Neuronal stem cell (in vitro differentiated cells): Measurements from ENCODE around the gene OTUD5.

Source experiments
- DNase-seq: peaks from one replicate; pipeline ENCODE4 v3.0.0-alpha.2; 2013; ENCODE audit warnings: low spot score
- H2AFZ ChIP-seq: one replicate; pipeline ENCODE4 v1.6.1; 2013; ENCODE audit warnings: mild to moderate bottlenecking, low read length, inconsistent platforms
- H2AK5ac ChIP-seq: 2 replicates; pipeline ENCODE4 v1.6.1; 2013; ENCODE audit warnings: low read depth, mild to moderate bottlenecking, inconsistent platforms, low read length, moderate library complexity, mixed read lengths
- H2BK120ac ChIP-seq: 2 replicates; pipeline ENCODE4 v1.6.1; 2013; ENCODE audit warnings: low read depth, mild to moderate bottlenecking, inconsistent platforms, low read length, moderate library complexity, mixed read lengths
- H2BK12ac ChIP-seq: one replicate; pipeline ENCODE4 v1.6.1; 2013; ENCODE audit warnings: low read length, inconsistent platforms
- H2BK15ac ChIP-seq: 2 replicates; pipeline ENCODE4 v1.6.1; 2013; ENCODE audit warnings: mild to moderate bottlenecking, low read length, inconsistent platforms, mixed read lengths
- H2BK5ac ChIP-seq: one replicate; pipeline ENCODE4 v1.6.1; 2013; ENCODE audit warnings: inconsistent platforms, mild to moderate bottlenecking, low read length, moderate library complexity
- H3K14ac ChIP-seq: one replicate; pipeline ENCODE4 v1.6.1; 2013; ENCODE audit warnings: low read length, inconsistent platforms
- H3K18ac ChIP-seq: 2 replicates; pipeline ENCODE4 v1.6.1; 2013; ENCODE audit warnings: low read length, inconsistent platforms
- H3K23ac ChIP-seq: 2 replicates; pipeline ENCODE4 v1.6.1; 2013; ENCODE audit warnings: low read depth, mild to moderate bottlenecking, mixed read lengths, low read length, inconsistent platforms; ENCODE audit not compliant: poor library complexity
- H3K27ac ChIP-seq: replicated peaks from 3 replicates; pipeline ENCODE4 v1.5.1; 2013; ENCODE audit warnings: low read length, inconsistent platforms
- H3K27me3 ChIP-seq, 3 experiments: 2 replicates each; pipeline ENCODE4 v1.6.1; 2013; ENCODE audit warnings: low read length in 3 of 3, mild to moderate bottlenecking in 2 of 3, inconsistent platforms in 1 of 3, low read depth in 1 of 3, mixed read lengths in 1 of 3, moderate library complexity in 1 of 3; ENCODE audit not compliant: control insufficient read depth in 3 of 3, insufficient read depth in 3 of 3
- H3K36me3 ChIP-seq, 2 donors: replicated peaks in 1 of 2; 2 replicates each; pipeline ENCODE4 v1.6.1; 2013; ENCODE audit warnings: low read length in 2 of 2; ENCODE audit not compliant: control insufficient read depth in 2 of 2, insufficient read depth in 2 of 2
- H3K4ac ChIP-seq: 2 replicates; pipeline ENCODE4 v1.6.1; 2013; ENCODE audit warnings: inconsistent platforms, mild to moderate bottlenecking, low read length, moderate library complexity
- H3K4me1 ChIP-seq, 2 donors: 1 replicate in 1 of 2; 2 replicates in 1 of 2; pipeline ENCODE4 v1.6.1; 2013; ENCODE audit warnings: low read length in 2 of 2, low read depth in 1 of 2; ENCODE audit not compliant: control insufficient read depth in 2 of 2, insufficient read depth in 1 of 2
- H3K4me2 ChIP-seq: one replicate; pipeline ENCODE4 v1.6.1; 2013; ENCODE audit warnings: mild to moderate bottlenecking, low read length, inconsistent platforms; ENCODE audit not compliant: insufficient read depth, poor library complexity, severe bottlenecking
- H3K4me3 ChIP-seq, 2 donors: 2 replicates each; pipeline ENCODE4 v1.5.1; 2013; ENCODE audit warnings: low read length in 2 of 2, mild to moderate bottlenecking in 2 of 2, inconsistent platforms in 1 of 2, moderate library complexity in 1 of 2
- H3K79me1 ChIP-seq: one replicate; pipeline ENCODE4 v1.6.1; 2013; ENCODE audit warnings: low read depth, mild to moderate bottlenecking, inconsistent platforms, low read length, moderate library complexity
- H3K9ac ChIP-seq: one replicate; pipeline ENCODE4 v1.6.1; 2013; ENCODE audit warnings: mild to moderate bottlenecking, low read depth, low read length, inconsistent platforms; ENCODE audit not compliant: poor library complexity
- H3K9me3 ChIP-seq, 2 donors: replicated peaks in 1 of 2; 2 replicates each; pipeline versions ENCODE3 to v1.6.1; 2013; ENCODE audit warnings: low read length in 2 of 2, mild to moderate bottlenecking in 2 of 2, inconsistent platforms in 1 of 2, low read depth in 1 of 2, mixed read lengths in 1 of 2, moderate library complexity in 1 of 2; ENCODE audit not compliant: control insufficient read depth in 2 of 2, insufficient read depth in 1 of 2
- H4K8ac ChIP-seq: one replicate; pipeline ENCODE4 v1.6.1; 2013; ENCODE audit warnings: low read depth, mild to moderate bottlenecking, inconsistent platforms, low read length, moderate library complexity
- H4K91ac ChIP-seq: one replicate; pipeline ENCODE4 v1.6.1; 2013; ENCODE audit warnings: low read length, low read depth, mild to moderate bottlenecking, inconsistent platforms; ENCODE audit not compliant: poor library complexity
- WGBS, 2 donors: extraction: QIAGEN DNeasy Blood & Tissue Kit; methylation state at CpG; one replicate each; pipeline ENCODE4 v1.1.7; 2013; ENCODE audit warnings: missing lambda C conversion rate in 2 of 2, mixed read lengths in 1 of 2; ENCODE audit not compliant: insufficient read length in 2 of 2, insufficient replicate concordance in 1 of 2; ENCODE audit errors: extremely low coverage in 2 of 2; 5-methylcytosine and 5-hydroxymethylcytosine counted together

The OTUD5 gene

DNA sequence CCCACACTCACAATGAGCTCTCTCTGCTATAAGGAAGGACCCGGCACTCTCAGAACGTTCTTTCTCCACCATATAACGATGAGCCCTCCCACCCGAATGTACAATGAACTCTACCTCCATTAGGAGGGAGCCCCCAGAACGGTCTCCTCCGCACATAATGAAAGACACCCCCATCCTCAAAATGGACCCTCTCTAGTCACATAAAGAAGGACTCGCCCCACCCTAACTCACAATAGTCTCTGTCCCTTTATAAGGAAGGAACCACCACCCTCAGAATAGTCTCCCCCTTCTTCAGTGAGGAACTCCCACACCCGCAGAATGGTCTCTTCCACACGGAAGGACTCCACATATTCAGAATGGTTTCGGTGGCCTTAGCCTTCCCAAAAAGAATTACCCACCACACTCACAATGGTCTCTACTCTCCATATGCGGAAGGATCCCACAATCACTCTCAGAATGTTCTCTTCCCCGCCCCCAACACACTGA, 46.4 kb downstream of the OTUD5 start:
- Histone ChIP-seq H3K4me1 (no peaks in the 10 kb centered on the region), H3K9ac (peak overlapping the region; percentile 90), H2BK15ac (no peak overlapping the region), H2AFZ (peak overlapping the region; percentile 81), H3K27me3 (no peaks in the 10 kb centered on the region), H4K91ac (no peak overlapping the region), H3K18ac (no peak overlapping the region), H3K23ac (peak overlapping the region; percentile 96), H2BK120ac (no peak overlapping the region), H2BK5ac (no peak overlapping the region), H3K4ac (no peak overlapping the region), H3K14ac (no peak overlapping the region), H3K36me3 (peaks cover 0 to 25% of the 10 kb centered on the region in 2 donors), H4K8ac (no peak overlapping the region), H2AK5ac (no peak overlapping the region), H3K27ac (no peak overlapping the region), H3K4me2 (peak overlapping the region; percentile 62), H3K79me1 (no peaks in the 10 kb centered on the region), H3K4me3 (peak overlapping the region; percentile 64 to 97), H3K9me3 (no peaks in the 10 kb centered on the region), H2BK12ac (no peak overlapping the region)
- no peak for DNase-seq
- WGBS, 2 donors, result no CpG with 5 or more reads among the region's 12 CpGs

GRCh38 chrX:48909703-48910294, 47.6 kb downstream of the OTUD5 start:
- Histone ChIP-seq H3K4me1 (no peaks in the 10 kb centered on the region), H3K79me1 (no peaks in the 10 kb centered on the region), H2AFZ (no peak overlapping the region), H3K4me2 (no peak overlapping the region), H3K9ac (no peak overlapping the region), H3K4me3 (peak overlapping the region in 1 of 2 donors; percentile 14), H2BK15ac (no peak overlapping the region), H4K91ac (no peak overlapping the region), H4K8ac (no peak overlapping the region), H3K36me3 (peaks cover 0 to 35% of the 10 kb centered on the region in 2 donors), H3K4ac (no peak overlapping the region), H3K18ac (no peak overlapping the region), H2BK12ac (no peak overlapping the region), H2BK120ac (no peak overlapping the region), H3K27ac (no peak overlapping the region), H3K14ac (no peak overlapping the region), H3K9me3 (no peaks in the 10 kb centered on the region), H3K23ac (peak overlapping the region; percentile 55), H2AK5ac (no peak overlapping the region), H3K27me3 (no peaks in the 10 kb centered on the region), H2BK5ac (no peak overlapping the region)
- no peak for DNase-seq
- no CpG with 5 or more reads among the region's 17 CpGs for WGBS, 2 donors

DNA sequence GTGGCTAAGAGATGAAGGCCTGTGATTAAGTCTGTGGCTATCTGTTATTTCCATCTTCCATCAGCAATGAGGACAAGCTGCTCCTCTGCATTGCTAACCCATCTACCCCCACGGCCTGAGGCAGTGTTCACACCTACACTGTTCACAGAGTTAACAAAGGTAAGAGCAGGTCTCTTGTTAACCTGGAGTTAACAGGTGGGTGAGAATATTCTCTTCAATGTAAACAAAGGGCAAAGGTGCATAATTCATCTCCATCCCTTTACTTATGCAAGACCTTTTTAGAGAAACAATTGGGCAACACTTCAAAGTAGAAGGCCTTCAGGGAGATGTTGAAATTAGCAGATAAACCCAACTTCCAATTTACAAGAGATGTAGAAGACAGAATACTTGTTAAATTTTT, 48.8 kb downstream of the OTUD5 start:
- no peak overlapping the region for H3K14ac ChIP-seq
- no peak overlapping the region for H2BK5ac ChIP-seq
- no peak overlapping the region for H3K27ac ChIP-seq
- no peak overlapping the region for H4K8ac ChIP-seq
- no peak overlapping the region for H2AFZ ChIP-seq
- H3K4me1 ChIP-seq, result no peaks in the 10 kb centered on the region
- DNase-seq, result no peak
- no peak overlapping the region for H3K18ac ChIP-seq
- no peak overlapping the region for H2BK15ac ChIP-seq
- H3K4me3 ChIP-seq, result no peak overlapping the region
- no peak overlapping the region for H3K4me2 ChIP-seq
- no peaks in the 10 kb centered on the region for H3K79me1 ChIP-seq
- H2BK12ac ChIP-seq, result no peak overlapping the region
- no peak overlapping the region for H3K23ac ChIP-seq
- H3K9ac ChIP-seq, result no peak overlapping the region
- no CpG with 5 or more reads among the region's 1 CpG for WGBS, 2 donors
- H3K36me3 ChIP-seq, result peaks cover 0 to 36% of the 10 kb centered on the region in 2 donors
- no peaks in the 10 kb centered on the region for H3K9me3 ChIP-seq
- no peaks in the 10 kb centered on the region for H3K27me3 ChIP-seq
- no peak overlapping the region for H2BK120ac ChIP-seq
- no peak overlapping the region for H2AK5ac ChIP-seq
- H3K4ac ChIP-seq, result no peak overlapping the region
- no peak overlapping the region for H4K91ac ChIP-seq

DNA sequence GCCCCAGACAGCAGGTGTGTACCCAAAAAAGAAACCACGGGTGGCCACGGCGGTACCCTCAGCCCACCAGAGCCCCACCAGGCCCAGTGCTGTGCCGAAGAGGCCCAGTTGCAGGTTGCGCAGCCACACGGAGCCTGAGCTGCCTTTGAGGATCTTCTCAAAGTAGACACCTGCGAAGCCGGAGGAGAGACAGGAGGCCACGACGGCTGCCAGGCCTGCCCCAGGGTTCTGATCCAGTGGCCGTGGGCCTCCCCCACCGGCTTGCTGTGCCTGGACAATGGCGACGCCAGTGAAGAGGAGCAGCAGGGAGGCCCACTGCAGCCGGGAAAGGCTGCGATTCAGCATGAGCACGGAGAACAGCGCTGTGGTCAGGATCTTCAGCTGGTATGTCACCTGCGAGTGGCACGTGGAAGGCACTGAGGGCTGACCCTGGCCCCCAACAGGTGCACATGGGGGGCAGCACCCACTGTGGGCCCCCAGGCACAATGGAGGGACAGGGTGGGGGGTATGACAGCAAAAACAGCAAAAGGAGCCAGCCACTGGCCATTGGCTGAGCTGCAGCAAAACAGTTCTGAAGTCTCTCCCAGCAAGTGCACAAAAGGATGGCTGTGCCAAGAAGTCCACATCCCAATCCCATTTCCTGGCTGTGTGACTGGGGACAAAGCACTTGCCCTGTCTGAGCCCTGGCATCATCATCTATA, 52.2 kb downstream of the OTUD5 start:
- Histone ChIP-seq H3K27ac (no peak overlapping the region), H3K79me1 (peaks cover 1% of the 10 kb centered on the region)
- WGBS, 2 donors, result no CpG with 5 or more reads among the region's 20 CpGs

More for the DNA sequence above, 52.2 kb downstream of the OTUD5 start:
- Histone ChIP-seq H3K4me2 (no peak overlapping the region), H3K9me3 (no peaks in the 10 kb centered on the region), H2BK120ac (no peak overlapping the region), H3K23ac (no peak overlapping the region), H3K18ac (no peak overlapping the region), H2AK5ac (no peak overlapping the region), H3K36me3 (peaks cover 8 to 64% of the 10 kb centered on the region in 2 donors), H4K91ac (no peak overlapping the region), H3K14ac (no peak overlapping the region), H3K4me3 (no peak overlapping the region), H2AFZ (no peak overlapping the region), H3K4ac (no peak overlapping the region), H3K4me1 (no peaks in the 10 kb centered on the region), H3K9ac (no peak overlapping the region), H2BK12ac (no peak overlapping the region), H3K27me3 (no peaks in the 10 kb centered on the region), H2BK15ac (no peak overlapping the region), H4K8ac (no peak overlapping the region), H2BK5ac (no peak overlapping the region)
- DNase-seq, result no peak
